ENCODE measurements around the gene SPRY1. TPM values are rescaled to one million over a fixed set of nuclear protein-coding genes. Genes with fewer than 3 reads are reported as not detected.

SPRY1 gene
- total and polyA plus RNA-seq, 9 of the 15 experiments (the other 6 are each of a cell fraction or from before 2014, with no cell fraction given), result 0.18 to 1.9 (median 0.45) TPM; not detected in 1

GRCh38 chr4:123359449-123360315 is 36.9 kb upstream of the SPRY1 start (continued):
- TF ChIP-seq MAX (CRISPR knock-in tag; IDR thresholded peaks at IDR 0.05) (no peak), PTRF (tag; IDR thresholded peaks at IDR 0.05) (no peak), CBFA2T3 (IDR thresholded peaks at IDR 0.05) (peak; percentile 32; the same call in 1 of the 2 replicates), MITF (IDR thresholded peaks at IDR 0.05) (no peak), BDP1 (IDR thresholded peaks at IDR 0.05; ENCODE audit: insufficient read depth, insufficient read length) (no peak), NFE2L1 (tag; IDR thresholded peaks at IDR 0.05; ENCODE audit: borderline replicate concordance, low read depth) (no peak), POLR2G (IDR thresholded peaks at IDR 0.05; ENCODE audit: low read depth, low read length) (no peak), JUN (IDR thresholded peaks at IDR 0.05; ENCODE audit: borderline replicate concordance, low read depth, low read length) (no peak), JUN (CRISPR knock-in tag; IDR thresholded peaks at IDR 0.05; ENCODE audit: borderline replicate concordance) (no peak), KLF13 (tag; IDR thresholded peaks at IDR 0.05; ENCODE audit: borderline replicate concordance, low read depth) (no peak), TOE1 (IDR thresholded peaks at IDR 0.05; ENCODE audit: borderline replicate concordance) (no peak), TOE1 (CRISPR knock-in tag; IDR thresholded peaks at IDR 0.05; ENCODE audit: borderline replicate concordance, low read depth) (no peak), SMARCB1 (IDR thresholded peaks at IDR 0.05; ENCODE audit: insufficient read length, low read depth) (no peak), JUND (IDR thresholded peaks at IDR 0.05; ENCODE audit: borderline replicate concordance, low read depth, low read length) (no peak), JUND (tag; IDR thresholded peaks at IDR 0.05; ENCODE audit: borderline replicate concordance, low read depth, low read length) (no peak), RBM39 (optimal IDR thresholded peaks at IDR 0.05; ENCODE audit: low read depth, low read length) (no peak), KAT8 (IDR thresholded peaks at IDR 0.05; ENCODE audit: low read depth) (no peak), SRSF7 (optimal IDR thresholded peaks at IDR 0.05; ENCODE audit: low read depth, low read length) (no peak), MYC (IDR thresholded peaks at IDR 0.05; ENCODE audit: low read depth, low read length) (no peak), MYC (CRISPR knock-in tag; IDR thresholded peaks at IDR 0.05; ENCODE audit: borderline replicate concordance, low read depth) (no peak), ZNF3 (CRISPR knock-in tag; IDR thresholded peaks at IDR 0.05) (no peak), HNRNPL (IDR thresholded peaks at IDR 0.05; ENCODE audit: low read depth, low read length) (no peak), RBM22 (IDR thresholded peaks at IDR 0.05; ENCODE audit: low read depth, low read length, poor library complexity, severe bottlenecking) (no peak)
- TF ChIP-seq, protein P1, sequence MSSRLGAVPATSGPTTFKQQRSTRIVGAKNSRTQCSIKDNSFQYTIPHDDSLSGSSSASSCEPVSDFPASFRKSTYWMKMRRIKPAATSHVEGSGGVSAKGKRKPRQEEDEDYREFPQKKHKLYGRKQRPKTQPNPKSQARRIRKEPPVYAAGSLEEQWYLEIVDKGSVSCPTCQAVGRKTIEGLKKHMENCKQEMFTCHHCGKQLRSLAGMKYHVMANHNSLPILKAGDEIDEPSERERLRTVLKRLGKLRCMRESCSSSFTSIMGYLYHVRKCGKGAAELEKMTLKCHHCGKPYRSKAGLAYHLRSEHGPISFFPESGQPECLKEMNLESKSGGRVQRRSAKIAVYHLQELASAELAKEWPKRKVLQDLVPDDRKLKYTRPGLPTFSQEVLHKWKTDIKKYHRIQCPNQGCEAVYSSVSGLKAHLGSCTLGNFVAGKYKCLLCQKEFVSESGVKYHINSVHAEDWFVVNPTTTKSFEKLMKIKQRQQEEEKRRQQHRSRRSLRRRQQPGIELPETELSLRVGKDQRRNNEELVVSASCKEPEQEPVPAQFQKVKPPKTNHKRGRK (tag; IDR thresholded peaks at IDR 0.05), result no peak

Data from K562 (cell line).